Hepatocyte (in vitro differentiated cells): ENCODE measurements around the gene CD58.

Source experiments
- EZH2 ChIP-seq: fragments of 200-600 bp; sonication (generic); IDR thresholded peaks from 2 replicates; pipeline ENCODE4 v1.6.1; 2016; ENCODE audit warnings: antibody characterized with exemption, mild to moderate bottlenecking, borderline replicate concordance
- TF ChIP-seq, protein P1 (sequence below): fragments of 200-600 bp; sonication (generic); IDR thresholded peaks from 2 replicates; pipeline ENCODE4 v1.5.1; 2016; ENCODE audit warnings: antibody characterized with exemption, mild to moderate bottlenecking; ENCODE audit not compliant: poor library complexity

DNA sequence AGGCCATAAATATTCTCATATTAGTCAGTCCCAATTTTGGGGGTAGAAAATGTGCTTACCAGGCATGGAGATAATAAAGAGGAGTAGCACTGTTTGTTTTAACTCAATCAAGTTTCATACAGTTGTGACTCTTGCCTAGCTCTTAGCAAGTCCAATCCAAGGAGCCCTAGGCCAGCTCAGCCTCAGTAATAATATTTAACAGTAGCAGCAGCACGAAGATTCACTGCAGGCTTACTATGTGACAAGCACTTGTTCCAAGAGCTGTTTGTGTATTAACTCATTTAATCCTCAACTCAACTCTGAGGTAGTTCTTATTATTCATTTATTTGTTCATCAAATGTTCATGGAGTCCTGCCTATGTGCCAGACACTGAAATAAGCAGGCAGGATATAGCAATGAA lies 12.3 kb downstream of the CD58 start:
- TF ChIP-seq, protein P1, sequence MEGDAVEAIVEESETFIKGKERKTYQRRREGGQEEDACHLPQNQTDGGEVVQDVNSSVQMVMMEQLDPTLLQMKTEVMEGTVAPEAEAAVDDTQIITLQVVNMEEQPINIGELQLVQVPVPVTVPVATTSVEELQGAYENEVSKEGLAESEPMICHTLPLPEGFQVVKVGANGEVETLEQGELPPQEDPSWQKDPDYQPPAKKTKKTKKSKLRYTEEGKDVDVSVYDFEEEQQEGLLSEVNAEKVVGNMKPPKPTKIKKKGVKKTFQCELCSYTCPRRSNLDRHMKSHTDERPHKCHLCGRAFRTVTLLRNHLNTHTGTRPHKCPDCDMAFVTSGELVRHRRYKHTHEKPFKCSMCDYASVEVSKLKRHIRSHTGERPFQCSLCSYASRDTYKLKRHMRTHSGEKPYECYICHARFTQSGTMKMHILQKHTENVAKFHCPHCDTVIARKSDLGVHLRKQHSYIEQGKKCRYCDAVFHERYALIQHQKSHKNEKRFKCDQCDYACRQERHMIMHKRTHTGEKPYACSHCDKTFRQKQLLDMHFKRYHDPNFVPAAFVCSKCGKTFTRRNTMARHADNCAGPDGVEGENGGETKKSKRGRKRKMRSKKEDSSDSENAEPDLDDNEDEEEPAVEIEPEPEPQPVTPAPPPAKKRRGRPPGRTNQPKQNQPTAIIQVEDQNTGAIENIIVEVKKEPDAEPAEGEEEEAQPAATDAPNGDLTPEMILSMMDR = no peak
- TF ChIP-seq EZH2 = no peak
